IPS-18c (cell line): Measurements from ENCODE around the gene SEMA3D.

Experiments
- H3K4me3 ChIP-seq: 2 replicates; pipeline ENCODE4 v1.7.0; 2013; ENCODE audit warnings: low read depth, mild to moderate bottlenecking, low read length, moderate library complexity; ENCODE audit not compliant: insufficient read depth
- H3K9me3 ChIP-seq: one replicate; pipeline ENCODE4 v1.6.1; 2013; ENCODE audit warnings: mild to moderate bottlenecking, low read length, moderate library complexity; ENCODE audit not compliant: control insufficient read depth, insufficient read depth

The SEMA3D gene

DNA sequence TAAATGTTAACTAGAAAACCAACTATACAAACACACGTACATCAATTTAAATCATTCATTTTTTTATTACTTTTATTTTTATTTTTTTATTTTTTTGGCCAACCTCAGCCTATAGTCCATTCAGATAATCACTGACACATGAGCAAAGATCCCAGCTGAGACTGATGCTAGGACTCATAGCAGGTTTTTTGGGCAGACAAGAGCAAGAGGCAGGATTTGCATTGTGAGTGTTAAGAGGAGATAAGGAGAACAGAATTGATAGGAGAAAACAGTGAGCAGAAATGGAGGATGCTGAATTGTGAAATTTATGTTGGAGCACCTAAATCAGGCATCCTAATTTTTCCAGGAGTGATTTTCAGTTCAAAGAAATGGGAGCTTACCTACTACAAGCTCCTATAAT, 240.3 kb downstream of the SEMA3D start:
- Histone ChIP-seq H3K4me3 (no peak overlapping the region), H3K9me3 (no peaks in the 10 kb centered on the region)
